Hippocampal formation (tissue), 2 donors: ENCODE measurements around the gene CTNNA3.

ENCODE experiments used
- DNase-seq, 2 donors: peaks; one replicate each; lab custom pipeline; 2025; lab: John Stamatoyannopoulos, UW

CTNNA3 gene

DNA sequence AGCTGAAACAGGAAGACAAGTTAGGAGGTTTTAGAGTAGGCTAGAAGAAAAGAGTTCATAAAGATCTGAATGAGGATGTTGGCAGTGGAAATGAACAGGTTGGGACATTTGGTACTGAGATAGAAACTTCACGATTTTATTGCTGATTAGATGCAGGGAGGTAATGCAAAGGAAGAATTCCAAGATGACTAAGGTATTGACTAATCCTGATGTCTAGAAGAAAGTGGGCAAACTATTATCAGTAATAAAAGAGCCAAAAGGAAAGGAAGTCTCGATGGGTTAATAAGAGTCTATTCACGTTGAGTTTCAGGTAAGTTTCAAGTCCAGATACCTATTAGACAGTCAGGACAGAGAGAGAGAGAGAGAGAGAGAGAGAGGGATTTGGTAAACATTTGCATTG is 1401.5 kb downstream of the CTNNA3 start:
- DNase-seq, result no peak

DNA sequence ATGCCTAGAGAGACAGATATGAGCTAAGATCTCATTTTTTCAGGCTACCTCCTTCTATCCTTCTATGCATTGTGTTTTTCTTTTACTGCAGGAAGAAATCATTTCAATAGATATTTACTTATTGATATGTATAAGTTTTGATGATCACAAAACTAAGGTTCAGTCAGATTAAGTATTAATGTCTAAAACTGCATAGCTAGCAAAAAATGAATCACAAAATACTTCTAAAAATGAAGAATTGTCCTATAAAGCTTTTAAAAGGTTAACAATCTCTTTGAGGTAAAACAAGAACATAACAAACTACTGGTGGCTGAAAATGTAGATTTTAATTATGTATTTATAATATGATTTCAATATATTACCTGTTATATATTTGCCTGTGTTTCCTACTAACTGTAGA is 1403.1 kb downstream of the CTNNA3 start:
- no peak for DNase-seq

DNA sequence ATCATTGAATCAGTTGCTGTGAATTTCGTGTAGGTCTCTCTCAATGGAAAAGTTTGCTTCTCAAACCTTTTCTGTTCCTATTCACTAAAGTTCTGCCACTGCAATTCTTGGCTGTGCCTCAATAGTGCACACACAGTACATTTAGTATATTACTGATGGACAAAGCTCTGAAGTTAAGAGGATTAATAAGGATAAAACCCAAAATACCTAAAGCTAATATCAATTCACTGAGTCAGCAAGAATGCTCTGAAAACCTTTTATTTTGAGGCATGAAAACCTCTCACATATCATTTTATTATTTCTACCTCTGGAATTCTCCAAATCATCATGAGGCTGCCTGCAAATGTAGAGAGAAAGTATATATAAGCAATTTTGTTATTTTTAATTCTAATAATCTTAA is 1403.5 kb downstream of the CTNNA3 start:
- no peak for DNase-seq

DNA sequence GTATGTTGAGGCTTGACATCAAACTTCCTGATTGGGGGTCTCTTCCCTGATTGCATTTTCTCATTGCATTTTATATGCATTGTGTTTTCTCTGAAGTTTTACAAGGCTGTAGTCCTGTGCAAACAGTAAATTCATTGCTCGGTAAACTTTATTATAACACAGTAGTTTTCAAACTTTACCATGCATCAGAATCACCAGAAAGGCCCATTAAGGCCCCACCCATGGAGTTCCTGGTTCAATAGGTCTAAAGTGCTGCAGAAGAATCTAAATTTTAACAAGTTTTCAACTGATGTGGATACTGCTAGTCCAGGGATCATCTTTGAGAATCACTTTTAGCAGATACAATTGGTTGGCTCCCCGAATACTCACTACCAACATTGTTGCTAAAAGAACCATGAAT is 1404.9 kb downstream of the CTNNA3 start:
- no peak for DNase-seq

DNA sequence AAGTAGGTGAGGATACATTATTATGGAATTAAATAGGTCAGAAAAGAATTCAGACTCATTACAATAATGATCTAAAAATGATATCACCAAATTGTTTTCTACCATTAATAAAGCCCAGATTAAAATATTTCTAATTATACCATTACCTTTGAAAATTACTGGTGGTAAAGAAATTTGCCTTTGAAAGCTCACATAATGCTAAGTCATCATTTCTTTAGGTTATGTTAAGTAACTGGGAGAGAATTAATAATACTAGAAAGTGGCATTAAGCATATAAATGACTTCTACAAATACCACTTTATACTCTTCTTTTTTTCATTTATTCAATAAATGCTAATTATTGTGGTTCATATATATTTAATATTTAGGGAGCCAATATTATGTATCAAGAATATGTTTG is 1411.4 kb downstream of the CTNNA3 start:
- DNase-seq, result no peak

DNA sequence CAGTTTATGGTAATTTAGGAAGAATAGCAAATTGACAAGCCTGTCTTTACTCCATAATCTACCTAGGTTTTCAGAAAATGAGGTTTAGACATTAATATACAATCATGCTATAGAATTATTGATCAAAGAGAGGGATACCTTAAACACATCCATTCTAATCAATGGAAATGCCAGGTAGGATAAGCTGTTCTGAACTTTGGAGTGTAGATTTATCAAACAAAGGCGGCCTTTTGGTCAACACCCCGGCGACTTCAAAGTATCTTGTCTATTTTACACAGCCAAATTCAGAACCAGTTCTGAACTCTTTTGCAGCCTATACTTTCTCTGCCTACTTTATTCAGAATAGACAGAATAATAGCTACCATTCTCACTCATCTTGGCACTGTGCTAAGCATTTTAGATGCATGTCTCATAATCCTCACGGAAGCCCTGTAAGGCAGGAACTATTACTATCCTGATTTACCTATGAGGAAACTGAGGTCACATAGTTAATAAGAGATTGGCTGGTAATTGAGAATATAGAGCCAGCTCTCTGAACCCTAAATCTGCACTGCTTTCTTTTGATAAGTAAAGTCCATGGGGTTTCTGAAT is 1412.0 kb downstream of the CTNNA3 start:
- DNase-seq, result no peak

DNA sequence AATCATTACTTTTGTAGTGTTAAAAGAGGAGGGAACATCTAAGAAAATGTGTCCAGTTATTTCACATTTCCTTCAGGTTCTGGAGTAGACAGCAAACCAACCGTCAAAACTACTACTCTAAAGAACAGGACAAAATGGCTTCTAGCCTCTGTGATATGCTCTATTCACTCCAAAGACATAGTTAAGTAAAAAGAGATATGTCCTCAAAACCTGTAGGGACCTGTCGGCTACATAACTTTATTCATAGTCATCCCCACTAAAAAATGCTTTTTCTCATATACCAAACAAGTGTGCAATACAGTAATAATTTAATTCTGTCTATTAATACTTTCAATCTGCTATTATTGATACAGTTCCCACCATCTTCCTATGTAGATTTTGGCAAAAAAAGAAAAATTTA is 1412.9 kb downstream of the CTNNA3 start:
- no peak for DNase-seq

DNA sequence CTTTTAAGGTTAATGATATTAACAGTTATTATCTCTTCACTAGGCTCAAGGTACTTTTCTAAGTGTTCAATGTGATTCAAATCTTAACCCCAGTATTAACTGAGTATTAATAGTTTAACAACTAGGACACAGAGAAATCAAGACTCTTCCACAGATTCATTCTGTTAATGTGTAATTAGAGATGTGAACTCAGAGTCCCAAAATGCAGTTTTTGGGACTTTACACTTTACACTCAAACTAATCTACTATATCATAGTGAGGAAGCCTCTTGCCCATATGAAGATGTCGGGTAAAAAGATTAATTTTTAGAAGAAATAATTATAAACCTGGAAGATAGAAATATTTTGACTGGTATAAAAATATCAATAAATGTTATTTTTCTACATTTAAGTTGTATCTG is 1414.7 kb downstream of the CTNNA3 start:
- DNase-seq, result no peak

DNA sequence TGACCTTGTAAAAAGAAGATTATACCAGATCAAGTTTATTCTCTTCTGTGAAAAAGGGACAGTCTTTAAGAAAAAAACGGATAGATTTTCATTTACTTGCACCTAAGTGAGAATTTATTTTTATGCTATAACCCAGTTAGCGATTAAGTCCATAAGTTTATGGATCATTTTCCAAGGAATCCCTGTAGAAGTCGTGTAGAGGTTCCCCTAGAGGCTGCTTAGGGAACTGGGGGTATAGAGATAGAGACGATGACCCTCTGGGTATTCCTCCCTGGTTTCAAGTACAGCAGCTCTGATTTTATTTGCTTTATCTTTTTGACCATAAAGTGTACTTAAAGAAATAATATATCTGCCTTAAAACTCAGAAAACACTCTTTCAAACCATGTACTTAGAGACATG is 1418.5 kb downstream of the CTNNA3 start:
- no peak for DNase-seq

DNA sequence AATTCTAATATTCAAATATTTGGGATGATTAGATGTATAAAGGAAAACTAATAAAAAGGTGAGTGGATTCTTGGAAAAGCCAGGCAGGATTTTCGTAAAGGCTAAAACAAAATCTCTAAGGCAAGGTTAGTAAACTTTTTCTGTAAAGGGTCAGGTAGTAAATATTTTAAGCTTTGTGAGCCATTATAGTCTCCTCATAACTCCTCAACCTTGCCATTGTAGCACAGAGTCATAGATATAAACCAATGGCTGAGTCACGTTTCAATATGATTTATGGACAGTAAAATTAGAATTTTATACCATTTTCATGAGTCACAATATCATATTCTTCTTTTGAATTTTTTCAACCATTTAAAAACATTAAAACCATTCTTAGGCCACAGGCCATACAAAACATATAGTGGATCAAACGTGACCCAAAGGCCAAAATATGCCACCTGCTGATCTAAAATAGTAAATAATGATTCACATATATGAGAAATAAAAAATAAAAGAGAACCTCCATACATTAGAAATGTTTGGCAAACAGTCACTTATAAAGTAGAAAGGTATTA is 1422.0 kb downstream of the CTNNA3 start:
- no peak for DNase-seq

DNA sequence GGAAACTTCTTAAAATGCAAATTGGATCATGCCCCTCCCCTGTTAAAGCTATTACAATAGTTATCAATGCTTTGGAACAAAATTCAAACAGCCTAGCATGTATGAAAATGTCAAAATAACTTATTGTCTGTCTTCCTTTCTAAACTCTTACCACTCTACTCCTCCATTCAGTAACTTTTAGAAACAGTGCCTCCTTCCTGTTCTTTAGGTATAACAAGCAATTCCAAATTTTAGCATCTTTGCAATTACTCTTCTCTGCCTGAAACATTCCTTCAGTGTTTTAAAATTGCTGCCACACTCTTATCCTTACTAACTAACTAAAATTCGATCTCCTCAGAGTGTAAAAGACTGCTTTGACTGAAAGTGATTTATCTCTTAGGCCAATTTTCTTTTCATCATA is 1430.6 kb downstream of the CTNNA3 start:
- no peak for DNase-seq

DNA sequence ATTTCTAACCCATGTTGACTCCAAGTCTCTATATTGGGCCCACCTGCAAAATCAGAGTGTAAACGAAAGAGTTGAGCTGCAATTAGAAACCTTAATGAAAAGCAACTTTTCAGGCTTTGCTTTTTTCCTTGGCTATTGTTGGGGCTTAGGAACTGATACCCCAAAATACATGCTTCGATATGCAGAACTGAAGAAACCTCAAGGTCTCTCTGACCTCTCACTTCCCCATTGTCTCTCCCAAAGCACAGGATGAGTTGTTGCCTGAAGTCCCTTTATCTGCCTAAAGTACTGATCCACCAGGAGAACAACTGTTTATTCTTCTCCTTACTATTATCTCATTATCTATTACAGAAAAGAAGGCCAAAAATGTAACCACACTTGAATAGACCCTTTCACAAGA is 1436.2 kb downstream of the CTNNA3 start:
- no peak for DNase-seq

DNA sequence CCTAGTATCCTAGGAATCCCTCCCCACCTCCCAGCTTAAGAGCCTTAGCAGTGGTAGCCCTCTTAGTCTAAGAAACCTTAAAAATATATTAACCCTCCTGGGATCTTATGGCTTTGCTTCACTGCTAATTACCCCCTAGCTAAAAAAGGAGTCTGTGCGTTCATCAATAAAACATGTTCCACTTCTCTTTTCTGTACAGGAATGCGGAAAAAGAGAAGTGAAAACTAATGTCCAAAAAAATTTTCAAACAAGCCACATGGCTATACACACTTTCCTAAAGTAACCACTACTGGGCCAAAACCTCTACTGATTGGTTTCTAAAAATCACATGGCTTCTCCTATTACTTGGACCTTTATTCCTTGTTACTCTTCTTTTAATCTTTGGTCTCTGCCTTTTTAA is 1437.3 kb downstream of the CTNNA3 start:
- no peak for DNase-seq

DNA sequence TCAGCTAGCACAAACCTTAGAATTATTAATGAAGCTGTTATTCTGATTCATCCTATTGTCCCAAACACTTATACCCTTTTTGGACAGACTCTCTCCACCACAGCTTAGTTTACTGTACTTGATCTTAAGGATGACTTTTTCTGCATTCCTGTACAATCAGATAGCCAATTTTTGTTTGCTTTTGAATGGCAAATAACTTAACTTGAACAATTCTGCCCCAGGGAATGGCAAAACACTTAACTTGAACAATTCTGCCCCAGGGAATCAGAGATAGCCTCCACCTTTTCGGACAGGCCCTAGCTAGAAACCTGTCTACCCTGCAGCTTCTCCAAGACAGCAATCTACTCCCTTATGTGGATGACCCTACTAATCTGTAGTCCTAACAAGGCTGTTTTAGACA is 1438.2 kb downstream of the CTNNA3 start:
- DNase-seq, result no peak

DNA sequence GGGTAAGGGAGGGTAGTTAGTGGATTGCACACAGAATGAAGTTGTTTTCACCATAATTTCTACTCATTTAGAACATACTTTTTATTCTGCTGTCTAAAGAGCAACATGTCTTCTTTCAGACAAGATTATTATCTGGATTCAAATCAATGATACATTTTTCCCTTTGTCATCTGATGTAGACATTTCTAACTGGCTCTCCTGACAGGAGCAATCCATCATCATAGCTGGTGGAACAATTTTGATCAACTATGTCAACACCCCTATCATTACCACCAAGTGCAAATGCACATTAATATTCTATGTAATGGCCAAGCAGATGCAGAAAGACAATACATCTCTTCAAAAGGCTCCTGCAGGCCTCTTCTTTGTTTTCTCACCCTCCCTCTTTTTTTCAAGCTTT is 1443.0 kb downstream of the CTNNA3 start:
- no peak for DNase-seq

DNA sequence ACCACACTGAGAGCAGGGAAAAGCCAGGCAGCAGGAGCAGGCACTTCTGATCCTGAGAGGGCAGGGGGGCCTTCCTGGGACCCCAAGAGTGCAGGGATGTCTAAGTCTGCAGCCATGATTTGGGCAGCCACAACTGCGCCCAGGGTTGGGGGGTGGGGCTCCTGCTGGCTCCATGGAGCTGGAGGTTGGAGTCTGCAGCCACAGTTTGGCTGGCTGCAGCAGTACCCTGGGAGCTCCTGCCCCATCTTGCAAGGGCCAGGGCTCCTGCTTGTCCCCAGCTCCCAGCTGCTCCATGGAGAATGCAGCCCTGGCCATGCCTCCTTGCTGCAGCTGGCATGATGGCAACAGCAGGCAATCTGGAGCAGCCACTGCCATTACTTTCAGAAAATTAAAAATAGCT is 1449.8 kb downstream of the CTNNA3 start:
- no peak for DNase-seq

DNA sequence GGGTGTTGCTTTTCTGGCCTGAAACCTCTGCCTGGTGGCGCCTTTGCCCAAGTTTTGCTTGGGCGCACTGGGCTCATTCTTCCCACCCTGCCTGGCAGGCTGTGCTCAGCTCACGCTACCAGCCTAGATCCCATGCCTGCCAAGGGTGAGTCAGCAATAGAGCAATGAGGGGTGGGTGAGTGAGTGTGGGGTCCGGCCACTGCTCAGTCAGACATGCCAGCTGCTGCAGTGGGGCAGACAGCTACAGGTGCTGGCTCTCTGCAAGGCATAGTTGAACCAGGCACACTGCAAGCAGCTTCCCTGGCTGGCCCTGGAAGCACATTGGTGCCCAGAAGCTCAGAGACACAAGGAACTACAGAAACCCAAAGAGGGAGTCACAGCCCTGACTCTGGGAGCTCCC is 1451.0 kb downstream of the CTNNA3 start:
- no peak for DNase-seq

DNA sequence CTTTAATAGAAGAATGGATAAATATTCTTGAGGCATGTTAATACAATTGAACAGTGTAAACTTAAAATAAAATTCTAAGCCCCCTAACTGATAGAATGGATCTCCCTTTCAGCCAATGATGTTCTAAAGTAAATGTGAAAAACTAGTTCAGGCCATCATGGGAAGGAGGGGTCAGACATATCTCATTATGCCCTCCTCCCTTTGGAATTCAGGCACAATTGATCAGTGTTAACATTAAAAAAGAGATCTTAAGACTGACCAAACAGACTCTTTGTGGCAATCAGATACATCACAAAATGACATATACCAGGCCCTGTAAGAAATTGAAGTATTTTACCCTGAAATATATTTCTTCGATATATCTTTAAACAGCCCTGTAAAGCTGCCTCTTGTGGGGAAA is 1453.1 kb downstream of the CTNNA3 start:
- DNase-seq, result no peak

DNA sequence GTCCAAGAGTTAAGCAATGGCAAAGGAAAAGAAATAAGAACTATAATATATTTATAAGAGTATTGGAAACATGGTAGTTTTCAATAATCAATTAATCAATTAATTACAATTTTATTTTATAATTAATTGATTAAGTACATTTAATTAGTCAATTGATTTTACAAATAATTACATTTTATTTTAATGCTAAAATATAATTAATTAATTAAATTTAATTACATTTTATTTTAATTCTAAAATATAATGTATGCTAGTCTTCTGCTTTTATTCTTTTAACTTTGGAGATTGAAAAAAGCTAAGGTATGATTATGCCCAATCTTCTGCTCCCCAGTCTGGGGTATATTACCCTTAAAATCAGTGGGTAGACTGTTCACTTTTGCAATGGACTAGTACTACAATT is 1456.9 kb downstream of the CTNNA3 start:
- DNase-seq, result no peak

DNA sequence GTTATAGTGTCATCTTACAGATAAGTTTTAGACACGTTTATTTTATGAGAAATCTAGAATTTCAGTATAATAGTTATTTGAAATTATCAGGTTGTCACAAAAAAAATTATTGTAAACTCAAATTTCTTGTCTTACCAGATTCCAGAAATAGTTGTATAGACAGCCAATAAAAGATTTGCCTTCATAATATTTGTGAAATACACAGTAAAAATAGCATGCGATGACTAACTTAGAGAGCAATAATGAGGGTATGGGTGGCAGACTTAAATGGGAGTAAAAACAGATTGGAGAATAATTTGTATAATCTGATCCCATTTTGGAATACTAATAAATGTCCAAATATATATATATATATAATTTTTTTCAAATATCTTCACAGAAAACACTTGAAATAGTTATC is 1457.7 kb downstream of the CTNNA3 start:
- no peak for DNase-seq

DNA sequence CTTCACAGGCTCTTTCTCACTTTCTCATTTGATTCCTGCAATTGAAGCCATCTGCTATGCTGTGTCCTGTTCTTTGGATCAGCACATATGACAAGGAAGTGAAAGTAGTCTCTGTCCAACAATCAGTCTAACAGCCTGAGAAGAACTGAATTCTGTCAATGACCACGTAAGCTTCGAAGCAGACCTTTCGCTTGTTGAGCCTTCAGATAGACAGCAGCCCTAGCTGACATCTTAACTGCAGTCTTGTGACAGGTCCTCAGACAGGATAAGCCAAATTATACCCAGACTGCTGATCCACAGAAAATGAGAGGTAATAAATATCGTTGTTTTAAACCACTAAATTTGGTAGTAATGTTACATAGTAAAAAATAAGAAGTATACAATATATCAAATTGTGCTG is 1461.1 kb downstream of the CTNNA3 start:
- DNase-seq, result no peak

DNA sequence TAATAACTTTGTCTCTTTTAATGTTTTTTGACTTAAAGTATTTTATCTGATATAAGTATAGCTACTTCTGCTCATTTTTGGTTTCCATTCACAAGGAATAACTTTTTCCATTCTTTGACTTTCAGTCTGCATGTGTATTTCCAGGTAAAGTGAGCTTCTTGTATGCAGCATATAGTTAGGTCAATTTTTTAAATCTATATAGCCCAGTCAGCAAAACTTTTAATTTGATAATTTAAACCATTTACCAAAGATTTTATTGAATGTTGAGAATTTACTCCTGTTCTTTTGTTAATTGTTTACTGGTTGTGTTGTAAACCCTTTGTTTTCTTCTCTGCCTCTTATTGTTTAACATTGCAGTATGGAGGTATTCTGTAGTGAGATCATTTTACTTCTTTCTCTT is 1467.1 kb downstream of the CTNNA3 start:
- DNase-seq, result no peak

DNA sequence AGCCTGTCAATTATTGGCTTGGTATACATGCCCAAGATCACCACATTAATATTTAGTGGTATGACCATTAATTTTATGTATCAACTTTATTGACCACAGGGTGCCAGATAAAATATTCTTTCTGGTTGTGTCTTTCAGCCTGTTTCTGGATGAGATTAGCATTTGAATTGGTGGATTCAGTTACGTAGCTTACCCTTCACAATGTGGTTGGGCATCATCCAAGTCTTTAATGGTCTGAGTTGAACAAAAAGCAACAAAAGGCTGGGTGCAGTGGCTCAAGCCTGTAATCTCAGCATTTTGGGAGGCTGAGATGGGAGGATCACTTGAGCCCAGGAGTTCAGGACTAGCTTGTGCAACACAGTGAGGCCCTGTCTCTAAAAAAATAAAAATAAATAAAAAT is 1472.3 kb downstream of the CTNNA3 start:
- DNase-seq, result no peak

DNA sequence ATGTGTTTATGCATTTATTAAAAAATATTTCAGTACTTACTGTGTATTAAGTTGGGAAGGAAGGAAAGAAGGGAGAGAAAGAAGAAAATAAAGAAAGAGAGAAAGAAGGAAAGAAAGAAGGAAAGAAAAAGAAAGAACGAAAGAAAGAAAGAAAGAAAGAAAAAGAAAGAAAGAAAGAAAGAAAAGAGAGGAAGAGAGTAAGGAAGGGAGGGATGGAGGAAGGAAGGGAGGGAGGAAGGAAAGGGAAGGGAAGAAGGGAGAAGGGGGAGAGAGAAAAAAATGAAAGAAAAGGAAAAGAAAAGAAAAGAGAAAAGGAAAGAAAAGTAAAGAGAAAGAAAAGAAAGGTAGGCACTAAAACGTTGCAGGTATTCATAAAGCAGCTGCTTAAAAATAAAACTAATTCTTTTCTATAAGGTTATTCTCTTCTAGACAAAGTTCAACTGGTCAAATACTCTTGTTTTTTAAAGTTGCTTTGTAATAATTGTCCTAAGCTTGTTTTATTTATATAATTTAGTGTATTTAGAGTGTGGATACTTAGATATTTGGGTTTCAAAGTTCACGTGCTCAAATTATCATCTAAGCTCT is 1473.4 kb downstream of the CTNNA3 start:
- no peak for DNase-seq
